Measurements from ENCODE around the gene SEMA3D.

The SEMA3D gene

DNA sequence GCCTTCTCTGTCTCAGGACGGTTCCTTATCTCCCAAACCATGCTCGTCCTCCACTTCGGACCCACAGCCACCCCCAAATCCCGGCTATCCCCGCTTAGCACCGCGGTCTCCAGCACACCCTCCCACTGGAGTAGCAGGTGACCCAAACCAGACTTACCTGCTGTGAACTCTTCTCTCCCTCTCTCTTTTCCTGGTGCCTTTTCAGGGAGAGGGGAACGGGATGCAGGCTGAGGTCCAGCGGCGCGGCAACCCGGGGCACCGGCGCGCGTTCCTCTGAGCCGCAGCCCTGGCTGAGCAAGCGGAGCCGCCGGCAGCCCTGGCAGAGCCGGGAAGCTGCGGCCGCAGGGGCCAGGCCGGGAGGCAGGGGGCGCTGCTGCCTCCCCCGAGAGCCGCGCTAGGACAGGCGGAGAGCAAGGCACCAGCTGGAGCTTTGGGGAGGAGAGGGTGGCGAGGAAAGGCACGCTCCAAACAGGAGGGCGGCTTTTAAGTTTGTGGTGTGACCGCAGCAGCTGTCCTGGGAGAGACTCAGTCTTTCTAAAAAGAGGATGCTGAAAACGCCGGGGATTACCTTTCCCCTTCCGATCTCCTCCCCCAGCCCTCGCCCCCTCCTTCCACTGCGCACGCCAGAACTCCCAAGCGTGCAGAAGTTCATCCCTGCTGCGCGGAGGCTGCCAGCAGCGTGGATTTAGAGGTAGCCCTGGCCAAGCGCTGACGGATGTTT is at the start of gene SEMA3D:
Gene SEMA3D, minus strand, starts transcription at position 536 of the 721 bp plus-strand sequence. CDS start 65,165 bp downstream, outside the sequence.
- H3K9me3 ChIP-seq (ENCODE audit: low read length) = no peaks in the 10 kb centered on the region
- no peaks in the 10 kb centered on the region for H3K27me3 ChIP-seq (ENCODE audit: control insufficient read depth in 1 of 2, insufficient read depth in 2 of 2, low read length in 2 of 2)
- H3K4me1 ChIP-seq (ENCODE audit: insufficient read depth, low read length) = peaks cover 13% of the 10 kb centered on the region
- H3K27ac ChIP-seq (ENCODE audit: low read depth, low read length) = peak within 1 kb of the TSS; percentile 80
- peak within 1 kb of the TSS; percentile 40 for H3K9ac ChIP-seq (ENCODE audit: low read length)
- H3K36me3 ChIP-seq (ENCODE audit: insufficient read depth, low read length) = no peaks in the 10 kb centered on the region
- peak within 1 kb of the TSS; percentile 31 to 84 for H3K4me3 ChIP-seq (ENCODE audit: low read depth in 1 of 2, low read length in 2 of 2)

GRCh38 chr7:85234730-85235129 is 47.9 kb upstream of the SEMA3D start:
- Histone ChIP-seq H3K4me1 (ENCODE audit: insufficient read depth, low read length) (no peaks in the 10 kb centered on the region), H3K9me3 (ENCODE audit: low read length) (no peaks in the 10 kb centered on the region), H3K27me3 (ENCODE audit: control insufficient read depth in 1 of 2, insufficient read depth in 2 of 2, low read length in 2 of 2) (no peaks in the 10 kb centered on the region), H3K4me3 (ENCODE audit: low read depth in 1 of 2, low read length in 2 of 2) (no peak overlapping the region), H3K9ac (ENCODE audit: low read length) (no peak overlapping the region), H3K27ac (ENCODE audit: low read depth, low read length) (no peak overlapping the region), H3K36me3 (ENCODE audit: insufficient read depth, low read length) (no peaks in the 10 kb centered on the region)

- H3K4me1 ChIP-seq (ENCODE audit: insufficient read depth, low read length) = no peaks in the 10 kb centered on the region
- no peak overlapping the region for H3K4me3 ChIP-seq (ENCODE audit: low read depth in 1 of 2, low read length in 2 of 2)
- no peaks in the 10 kb centered on the region for H3K27me3 ChIP-seq (ENCODE audit: control insufficient read depth in 1 of 2, insufficient read depth in 2 of 2, low read length in 2 of 2)
- no peak overlapping the region for H3K27ac ChIP-seq (ENCODE audit: low read depth, low read length)
- H3K36me3 ChIP-seq (ENCODE audit: insufficient read depth, low read length) = no peaks in the 10 kb centered on the region
- no peak overlapping the region for H3K9ac ChIP-seq (ENCODE audit: low read length)
- H3K9me3 ChIP-seq (ENCODE audit: low read length) = no peaks in the 10 kb centered on the region
These were observed 45.2 kb upstream of the SEMA3D start for GRCh38 chr7:85232068-85232467.

GRCh38 chr7:85230623-85231022 is 43.8 kb upstream of the SEMA3D start:
- Histone ChIP-seq H3K27me3 (ENCODE audit: control insufficient read depth in 1 of 2, insufficient read depth in 2 of 2, low read length in 2 of 2) (no peaks in the 10 kb centered on the region), H3K4me1 (ENCODE audit: insufficient read depth, low read length) (no peaks in the 10 kb centered on the region), H3K36me3 (ENCODE audit: insufficient read depth, low read length) (no peaks in the 10 kb centered on the region), H3K27ac (ENCODE audit: low read depth, low read length) (no peak overlapping the region), H3K4me3 (ENCODE audit: low read depth in 1 of 2, low read length in 2 of 2) (no peak overlapping the region), H3K9ac (ENCODE audit: low read length) (no peak overlapping the region), H3K9me3 (ENCODE audit: low read length) (no peaks in the 10 kb centered on the region)

GRCh38 chr7:85229544-85229943 is 42.7 kb upstream of the SEMA3D start:
- Histone ChIP-seq H3K9ac (ENCODE audit: low read length) (no peak overlapping the region), H3K4me1 (ENCODE audit: insufficient read depth, low read length) (no peaks in the 10 kb centered on the region), H3K27me3 (ENCODE audit: control insufficient read depth in 1 of 2, insufficient read depth in 2 of 2, low read length in 2 of 2) (no peaks in the 10 kb centered on the region), H3K9me3 (ENCODE audit: low read length) (no peaks in the 10 kb centered on the region), H3K27ac (ENCODE audit: low read depth, low read length) (no peak overlapping the region), H3K36me3 (ENCODE audit: insufficient read depth, low read length) (no peaks in the 10 kb centered on the region), H3K4me3 (ENCODE audit: low read depth in 1 of 2, low read length in 2 of 2) (no peak overlapping the region)

DNA sequence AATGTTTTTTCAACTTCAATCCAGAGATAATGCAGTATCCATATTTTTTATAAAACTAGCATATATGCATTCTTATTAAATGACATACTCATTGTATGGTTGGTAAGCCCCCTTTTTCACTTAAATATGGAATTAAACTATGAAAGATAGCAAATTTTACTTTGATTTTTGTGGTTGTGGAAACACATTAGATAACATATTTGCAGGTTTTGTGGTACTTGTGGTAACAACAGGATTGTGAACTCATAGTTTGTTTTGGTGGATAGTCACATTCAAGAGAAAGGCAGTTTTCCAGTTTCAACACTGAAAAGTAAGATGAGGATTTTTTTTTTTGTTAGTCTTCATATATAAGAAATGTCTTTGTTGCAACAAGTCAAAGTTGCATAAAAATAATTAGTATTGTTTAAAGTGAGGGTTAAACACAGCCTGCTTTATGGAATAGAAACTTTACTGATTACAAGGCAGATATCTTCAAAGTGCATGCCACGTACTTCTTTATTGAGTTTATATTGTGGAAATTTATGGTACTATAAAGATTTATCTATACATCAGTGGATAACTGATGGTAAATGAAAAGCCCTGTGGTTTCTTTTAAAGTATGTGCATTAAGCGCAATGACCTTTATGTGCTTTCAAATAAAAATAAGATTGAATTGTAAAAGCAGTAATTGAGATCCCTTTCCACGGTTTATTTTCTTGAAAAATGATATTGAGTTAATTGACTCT is 39.7 kb upstream of the SEMA3D start:
- Histone ChIP-seq H3K27ac (ENCODE audit: low read depth, low read length) (no peak overlapping the region), H3K4me1 (ENCODE audit: insufficient read depth, low read length) (no peaks in the 10 kb centered on the region), H3K4me3 (ENCODE audit: low read depth in 1 of 2, low read length in 2 of 2) (no peak overlapping the region), H3K9me3 (ENCODE audit: low read length) (no peaks in the 10 kb centered on the region), H3K27me3 (ENCODE audit: control insufficient read depth in 1 of 2, insufficient read depth in 2 of 2, low read length in 2 of 2) (no peaks in the 10 kb centered on the region), H3K36me3 (ENCODE audit: insufficient read depth, low read length) (no peaks in the 10 kb centered on the region), H3K9ac (ENCODE audit: low read length) (no peak overlapping the region)

- H3K9ac ChIP-seq (ENCODE audit: low read length) = no peak overlapping the region
- H3K36me3 ChIP-seq (ENCODE audit: insufficient read depth, low read length) = no peaks in the 10 kb centered on the region
- no peaks in the 10 kb centered on the region for H3K27me3 ChIP-seq (ENCODE audit: control insufficient read depth in 1 of 2, insufficient read depth in 2 of 2, low read length in 2 of 2)
- H3K4me1 ChIP-seq (ENCODE audit: insufficient read depth, low read length) = no peaks in the 10 kb centered on the region
- no peak overlapping the region for H3K4me3 ChIP-seq (ENCODE audit: low read depth in 1 of 2, low read length in 2 of 2)
- H3K9me3 ChIP-seq (ENCODE audit: low read length) = no peaks in the 10 kb centered on the region
- H3K27ac ChIP-seq (ENCODE audit: low read depth, low read length) = no peak overlapping the region
These were observed 37.3 kb upstream of the SEMA3D start for GRCh38 chr7:85224171-85224570.

- no peaks in the 10 kb centered on the region for H3K36me3 ChIP-seq (ENCODE audit: insufficient read depth, low read length)
- H3K9me3 ChIP-seq (ENCODE audit: low read length) = no peaks in the 10 kb centered on the region
- H3K4me1 ChIP-seq (ENCODE audit: insufficient read depth, low read length) = no peaks in the 10 kb centered on the region
- H3K27ac ChIP-seq (ENCODE audit: low read depth, low read length) = no peak overlapping the region
- H3K27me3 ChIP-seq (ENCODE audit: control insufficient read depth in 1 of 2, insufficient read depth in 2 of 2, low read length in 2 of 2) = no peaks in the 10 kb centered on the region
- H3K9ac ChIP-seq (ENCODE audit: low read length) = no peak overlapping the region
- H3K4me3 ChIP-seq (ENCODE audit: low read depth in 1 of 2, low read length in 2 of 2) = no peak overlapping the region
These were observed 35.7 kb upstream of the SEMA3D start for GRCh38 chr7:85222522-85222921.

DNA sequence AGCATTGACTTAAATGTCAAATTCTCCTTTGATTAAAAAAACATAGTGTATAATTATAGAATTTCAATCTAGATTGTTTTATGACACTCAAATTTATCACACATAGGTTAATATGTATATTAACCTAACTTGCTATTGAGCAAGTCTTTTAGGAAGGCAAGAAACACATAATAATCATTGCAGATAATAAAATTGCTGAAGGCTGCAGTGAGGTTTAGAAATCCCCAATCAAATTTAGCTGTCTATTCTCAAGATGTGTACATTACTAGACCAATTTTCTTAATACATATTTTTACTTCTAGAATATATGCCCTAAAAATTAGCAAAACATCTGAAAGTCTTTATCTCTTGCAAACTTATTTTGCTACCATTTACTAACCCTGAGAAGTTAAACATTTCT is 34.9 kb upstream of the SEMA3D start:
- H3K4me3 ChIP-seq (ENCODE audit: low read depth in 1 of 2, low read length in 2 of 2) = no peak overlapping the region
- no peaks in the 10 kb centered on the region for H3K4me1 ChIP-seq (ENCODE audit: insufficient read depth, low read length)
- H3K9me3 ChIP-seq (ENCODE audit: low read length) = no peaks in the 10 kb centered on the region
- no peaks in the 10 kb centered on the region for H3K27me3 ChIP-seq (ENCODE audit: control insufficient read depth in 1 of 2, insufficient read depth in 2 of 2, low read length in 2 of 2)
- no peak overlapping the region for H3K9ac ChIP-seq (ENCODE audit: low read length)
- H3K27ac ChIP-seq (ENCODE audit: low read depth, low read length) = no peak overlapping the region
- H3K36me3 ChIP-seq (ENCODE audit: insufficient read depth, low read length) = no peaks in the 10 kb centered on the region

- no peak overlapping the region for H3K4me3 ChIP-seq (ENCODE audit: low read depth in 1 of 2, low read length in 2 of 2)
- H3K9ac ChIP-seq (ENCODE audit: low read length) = no peak overlapping the region
- H3K27me3 ChIP-seq (ENCODE audit: control insufficient read depth in 1 of 2, insufficient read depth in 2 of 2, low read length in 2 of 2) = no peaks in the 10 kb centered on the region
- H3K4me1 ChIP-seq (ENCODE audit: insufficient read depth, low read length) = no peaks in the 10 kb centered on the region
- no peaks in the 10 kb centered on the region for H3K36me3 ChIP-seq (ENCODE audit: insufficient read depth, low read length)
- no peaks in the 10 kb centered on the region for H3K9me3 ChIP-seq (ENCODE audit: low read length)
- no peak overlapping the region for H3K27ac ChIP-seq (ENCODE audit: low read depth, low read length)
These were observed 33.8 kb upstream of the SEMA3D start for GRCh38 chr7:85220651-85221050.

DNA sequence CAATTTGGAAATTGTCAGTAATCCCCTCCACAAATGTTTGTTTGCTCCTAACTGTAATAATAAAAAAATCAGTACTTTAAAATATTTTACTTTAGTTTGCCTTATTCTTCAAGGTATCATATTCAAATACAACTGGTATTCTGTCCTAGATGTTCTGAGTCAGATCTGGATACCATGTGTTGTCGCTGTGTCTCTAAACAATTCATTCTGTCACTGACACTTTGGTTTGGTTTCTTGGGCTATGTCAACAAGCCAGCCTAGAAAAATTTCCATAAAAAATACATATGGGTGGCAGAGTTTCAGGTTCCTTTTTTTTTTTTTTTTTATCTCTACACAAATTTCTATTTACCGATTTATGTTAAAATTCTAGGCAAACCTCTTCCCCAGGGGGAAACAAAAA is 33.2 kb upstream of the SEMA3D start:
- no peaks in the 10 kb centered on the region for H3K27me3 ChIP-seq (ENCODE audit: control insufficient read depth in 1 of 2, insufficient read depth in 2 of 2, low read length in 2 of 2)

DNA sequence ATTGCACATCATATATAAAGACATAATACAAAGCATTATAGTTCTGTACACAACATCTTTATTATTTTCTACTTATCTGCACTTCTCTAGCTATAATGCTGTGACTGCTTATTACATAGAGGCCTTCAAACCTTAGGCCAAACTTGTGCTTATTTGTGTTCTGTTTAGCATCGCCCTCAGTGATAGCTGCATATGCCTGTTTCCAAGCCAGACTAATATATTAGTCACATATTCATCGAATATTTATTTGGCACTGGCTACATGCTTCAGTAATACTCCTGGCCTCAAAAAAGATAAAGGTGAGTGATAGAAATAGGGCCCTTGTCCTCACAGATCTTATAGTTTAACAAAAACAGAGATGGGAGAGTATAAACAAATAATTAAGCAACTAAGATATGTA is 30.2 kb upstream of the SEMA3D start:
- Histone ChIP-seq H3K27ac (ENCODE audit: low read depth, low read length) (no peak overlapping the region), H3K36me3 (ENCODE audit: insufficient read depth, low read length) (no peaks in the 10 kb centered on the region), H3K9me3 (ENCODE audit: low read length) (no peaks in the 10 kb centered on the region), H3K4me3 (ENCODE audit: low read depth in 1 of 2, low read length in 2 of 2) (no peak overlapping the region), H3K27me3 (ENCODE audit: control insufficient read depth in 1 of 2, insufficient read depth in 2 of 2, low read length in 2 of 2) (no peaks in the 10 kb centered on the region), H3K4me1 (ENCODE audit: insufficient read depth, low read length) (no peaks in the 10 kb centered on the region), H3K9ac (ENCODE audit: low read length) (no peak overlapping the region)

More for the DNA sequence above, 33.2 kb upstream of the SEMA3D start:
- H3K36me3 ChIP-seq (ENCODE audit: insufficient read depth, low read length) = no peaks in the 10 kb centered on the region
- no peak overlapping the region for H3K4me3 ChIP-seq (ENCODE audit: low read depth in 1 of 2, low read length in 2 of 2)
- H3K4me1 ChIP-seq (ENCODE audit: insufficient read depth, low read length) = no peaks in the 10 kb centered on the region
- H3K9ac ChIP-seq (ENCODE audit: low read length) = no peak overlapping the region
- H3K9me3 ChIP-seq (ENCODE audit: low read length) = no peaks in the 10 kb centered on the region
- no peak overlapping the region for H3K27ac ChIP-seq (ENCODE audit: low read depth, low read length)
